Activated CD4-positive, alpha-beta T cell treated with anti-CD3 and anti-CD28 coated beads for 4 hours (primary cell): ENCODE data around the gene USB1.
A peak's percentile ranks its signal among the peaks of the same experiment; 100 is the strongest.
"Not testable (repeated sequence)": the region's sequence is repeated elsewhere in the genome, so short reads cannot be mapped to it uniquely, and the experiment has no call there.

Source experiments
- DNase-seq, 2 donors: peaks; one replicate each; pipeline ENCODE4 v3.0.0-alpha.2; 2020

Gene USB1

DNA sequence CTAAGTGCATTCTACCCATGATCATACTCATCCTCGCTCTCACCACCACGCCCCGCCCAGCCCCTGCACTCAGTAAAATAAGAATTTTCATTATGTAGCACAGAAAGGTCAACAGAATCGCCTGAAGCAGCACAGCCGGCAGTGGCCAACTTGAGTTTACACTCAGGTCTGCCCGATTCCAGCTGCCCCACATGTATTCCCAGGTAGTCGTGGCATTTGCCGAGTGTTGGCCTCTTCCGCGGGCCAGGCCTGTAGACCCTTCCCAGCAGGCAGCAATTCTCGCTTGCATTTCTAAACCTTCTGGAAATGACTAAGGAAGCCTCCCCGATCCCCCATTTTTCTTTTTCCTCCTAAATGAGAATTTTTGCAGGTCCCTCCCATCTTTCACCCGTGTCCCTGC lies 30.9 kb upstream of the USB1 start:
- no peak for DNase-seq

DNA sequence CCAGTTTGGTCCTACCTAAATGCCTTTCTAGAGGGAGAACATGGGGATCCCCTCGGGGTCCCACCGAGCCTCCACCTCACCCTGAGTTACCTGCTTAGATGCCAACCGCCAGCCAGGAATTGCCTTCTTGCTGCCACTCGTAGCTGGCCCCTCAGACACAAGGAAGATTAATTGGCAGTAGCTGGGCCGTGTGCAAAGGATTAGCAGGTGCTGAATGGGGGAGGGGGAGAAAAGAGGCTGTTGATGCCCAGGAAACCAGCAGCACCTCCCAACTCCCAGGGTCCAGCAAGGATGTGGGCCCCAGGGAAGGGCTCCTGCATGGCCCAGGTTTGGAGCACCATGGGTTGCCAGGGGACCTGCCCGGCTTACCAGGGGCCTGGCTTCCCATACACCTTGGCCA lies 30.2 kb upstream of the USB1 start, which contains the start of gene CNGB1:
Gene CNGB1, minus strand, starts transcription at position 159 of the 400 bp plus-strand sequence. CDS start 3,842 bp downstream, outside the sequence.
- DNase-seq: no peak

DNA sequence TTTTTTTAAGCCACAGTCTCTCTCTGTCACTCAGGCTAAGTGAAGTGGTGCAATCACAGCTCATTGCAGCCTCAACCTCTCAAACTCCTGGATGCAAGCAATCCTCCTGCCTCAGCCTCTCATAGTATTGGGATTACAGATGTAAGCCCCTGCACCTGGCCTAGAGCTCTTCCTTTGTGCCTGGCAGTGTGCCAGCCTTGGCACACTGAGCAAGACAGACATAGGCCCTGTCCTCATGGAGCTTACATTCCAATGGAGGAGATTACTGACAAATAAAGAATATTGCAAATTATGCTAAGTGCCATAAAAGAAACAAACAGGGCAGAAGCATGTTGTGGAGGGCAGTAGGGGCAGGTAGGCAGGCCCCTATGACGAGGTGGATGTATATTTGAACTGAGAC lies 29.4 kb upstream of the USB1 start:
- DNase-seq: no peak

DNA sequence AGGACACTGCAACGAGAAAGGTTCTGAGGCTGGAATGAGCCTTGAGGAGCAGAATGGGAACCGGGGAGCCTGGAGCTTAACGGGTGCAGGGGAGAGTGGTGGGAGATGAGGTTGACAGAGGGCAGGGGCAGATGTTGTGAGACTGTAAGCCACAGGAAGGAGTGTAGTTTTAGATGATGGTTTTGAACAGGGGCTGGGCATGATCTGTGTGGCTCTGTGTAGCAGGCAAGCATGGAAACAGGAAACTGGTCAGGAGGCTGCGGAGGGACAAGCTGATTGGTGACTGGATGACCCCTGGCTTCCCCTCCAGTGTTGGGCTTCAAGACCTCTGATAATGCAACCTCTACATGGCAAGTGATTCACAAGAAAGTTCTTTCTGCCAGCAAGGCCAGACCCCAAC lies 28.9 kb upstream of the USB1 start:
- no peak for DNase-seq

DNA sequence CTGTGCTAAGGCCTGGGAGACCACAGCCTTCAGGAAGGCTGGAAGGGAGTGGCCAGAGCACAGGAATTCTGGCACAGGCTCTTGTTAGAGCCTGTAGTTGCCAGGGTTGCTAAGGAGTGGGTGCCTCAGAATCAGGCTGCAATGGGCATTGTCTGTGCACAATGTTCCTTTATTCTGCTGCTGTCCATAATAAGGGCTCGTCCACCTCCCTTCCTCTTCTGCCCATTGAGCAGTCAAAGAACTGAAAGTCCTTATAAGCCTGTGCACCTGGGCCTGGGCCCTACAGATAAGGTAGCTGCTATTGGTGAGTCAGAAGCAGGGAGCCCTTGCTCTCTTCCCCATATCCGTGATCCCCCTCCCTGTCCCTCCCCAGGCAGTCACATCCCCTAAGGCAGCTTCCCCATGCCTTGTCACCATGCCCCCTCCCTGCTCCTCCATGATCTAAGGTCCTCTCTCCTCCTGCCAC lies 24.8 kb upstream of the USB1 start:
- no peak for DNase-seq

DNA sequence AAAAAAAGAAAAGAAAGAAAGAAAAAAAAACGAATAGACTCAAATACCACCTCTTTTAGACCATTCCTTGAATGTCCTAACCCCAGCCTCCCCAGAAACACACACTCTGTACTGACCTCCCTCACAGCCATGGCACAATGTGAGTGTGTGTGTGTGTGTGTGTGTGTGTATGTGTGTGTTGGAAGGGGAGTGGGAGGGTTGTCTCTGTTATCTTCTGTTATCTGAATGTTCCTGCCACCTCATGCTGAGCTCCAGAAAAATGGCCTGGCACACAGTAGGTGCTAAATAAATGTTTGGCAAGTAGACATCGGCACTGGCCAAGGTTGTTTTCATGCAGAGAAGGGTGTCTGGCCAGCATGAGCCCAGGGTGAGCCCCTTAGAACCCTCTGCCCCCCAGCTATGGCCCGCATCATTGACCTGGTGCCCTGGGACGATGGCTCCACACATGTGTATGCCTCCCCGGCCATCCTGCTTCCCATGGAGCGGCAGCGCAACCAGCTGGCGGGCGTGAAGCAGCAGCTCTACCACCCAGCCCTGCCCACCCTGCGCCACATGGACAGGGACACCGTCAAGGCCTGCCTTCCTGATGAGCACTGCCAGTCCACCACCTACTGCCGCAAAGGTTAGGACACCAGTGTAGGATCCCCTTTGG lies 23.7 kb upstream of the USB1 start:
- no peak for DNase-seq

DNA sequence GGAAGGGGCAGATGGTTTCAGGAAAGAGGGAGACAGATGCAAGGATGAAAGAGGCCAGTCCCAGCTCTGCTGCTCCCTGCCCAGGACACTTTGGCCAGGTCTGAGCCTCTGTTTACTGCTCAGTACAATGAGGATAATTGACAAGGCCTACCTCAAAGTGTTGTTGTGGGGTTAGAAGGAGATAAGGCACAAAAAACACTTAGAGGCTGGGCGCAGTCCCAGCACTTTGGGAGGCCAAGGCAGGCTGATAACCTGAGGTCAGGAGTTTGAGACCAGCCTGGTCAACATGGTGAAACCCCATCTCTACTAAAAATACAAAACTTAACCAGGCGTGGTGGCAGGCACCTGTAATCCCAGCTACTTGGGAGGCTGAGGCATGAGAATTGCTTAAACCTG lies 23.1 kb upstream of the USB1 start:
- DNase-seq: not testable (repeated sequence)

DNA sequence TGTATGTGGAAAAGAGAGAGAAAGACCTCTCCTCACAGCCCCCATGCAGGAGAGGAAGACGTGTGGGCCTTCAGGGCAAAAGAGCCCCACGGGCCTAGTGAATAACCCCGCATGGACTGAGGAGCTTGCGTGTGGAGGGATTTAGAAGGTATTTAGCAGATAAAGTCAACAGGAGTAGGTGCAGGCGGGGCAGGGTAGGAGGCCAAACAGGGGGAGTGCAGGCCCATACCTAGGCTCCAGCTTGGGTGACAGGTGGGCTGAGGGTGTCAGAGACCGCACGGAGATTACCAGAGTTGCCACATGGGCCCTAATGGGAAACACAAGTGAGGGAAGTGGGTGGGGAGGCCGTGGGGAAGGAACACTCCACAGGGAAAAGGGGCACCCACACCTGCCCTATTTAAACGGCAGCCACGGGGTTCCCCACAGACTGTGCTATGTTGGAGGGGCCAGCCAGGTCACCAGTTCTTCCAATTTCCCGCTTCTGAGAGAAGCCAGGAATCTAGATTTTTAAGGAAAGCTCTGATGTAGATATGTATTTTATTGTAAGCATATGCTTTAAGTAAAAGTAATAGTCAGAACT lies 22.1 kb upstream of the USB1 start:
- DNase-seq: no peak

DNA sequence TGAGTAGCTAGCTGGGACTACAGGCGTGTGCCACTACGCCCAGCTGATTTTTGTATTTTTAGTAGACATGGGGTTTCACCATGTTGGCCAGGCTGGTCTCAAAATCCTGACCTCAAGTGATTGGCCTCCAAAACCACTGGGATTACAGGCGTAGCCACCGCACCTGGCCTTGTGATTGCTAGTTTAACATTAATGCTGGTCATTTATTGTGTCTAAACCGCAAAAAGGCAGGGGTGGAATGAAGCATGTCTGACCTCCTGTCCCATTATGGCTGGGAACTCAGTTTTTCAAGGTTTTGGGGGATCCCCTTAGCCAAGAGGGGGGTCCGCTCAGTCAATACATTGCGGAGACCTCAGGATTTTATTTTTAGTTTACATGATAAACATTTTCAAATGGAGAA lies 19.6 kb upstream of the USB1 start:
- no peak for DNase-seq

DNA sequence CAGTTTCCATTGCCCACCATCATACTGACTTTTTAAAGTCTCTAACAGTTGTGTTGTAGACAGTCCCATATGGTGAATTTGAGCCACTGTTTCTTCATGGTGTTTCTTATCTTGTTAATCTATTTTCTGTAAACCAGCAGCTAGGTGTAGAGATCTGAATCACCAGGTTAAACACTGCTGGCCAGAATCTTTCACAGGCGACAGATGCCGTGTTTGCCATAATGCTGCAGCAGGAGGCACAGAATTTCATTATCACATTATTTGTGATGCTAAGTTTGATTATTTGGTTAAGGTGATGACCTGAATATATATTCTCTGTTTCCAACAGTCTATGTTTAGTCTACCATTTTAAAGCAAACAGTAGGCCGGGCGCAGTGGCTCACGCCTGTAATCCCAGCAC lies 18.8 kb upstream of the USB1 start:
- no peak for DNase-seq

DNA sequence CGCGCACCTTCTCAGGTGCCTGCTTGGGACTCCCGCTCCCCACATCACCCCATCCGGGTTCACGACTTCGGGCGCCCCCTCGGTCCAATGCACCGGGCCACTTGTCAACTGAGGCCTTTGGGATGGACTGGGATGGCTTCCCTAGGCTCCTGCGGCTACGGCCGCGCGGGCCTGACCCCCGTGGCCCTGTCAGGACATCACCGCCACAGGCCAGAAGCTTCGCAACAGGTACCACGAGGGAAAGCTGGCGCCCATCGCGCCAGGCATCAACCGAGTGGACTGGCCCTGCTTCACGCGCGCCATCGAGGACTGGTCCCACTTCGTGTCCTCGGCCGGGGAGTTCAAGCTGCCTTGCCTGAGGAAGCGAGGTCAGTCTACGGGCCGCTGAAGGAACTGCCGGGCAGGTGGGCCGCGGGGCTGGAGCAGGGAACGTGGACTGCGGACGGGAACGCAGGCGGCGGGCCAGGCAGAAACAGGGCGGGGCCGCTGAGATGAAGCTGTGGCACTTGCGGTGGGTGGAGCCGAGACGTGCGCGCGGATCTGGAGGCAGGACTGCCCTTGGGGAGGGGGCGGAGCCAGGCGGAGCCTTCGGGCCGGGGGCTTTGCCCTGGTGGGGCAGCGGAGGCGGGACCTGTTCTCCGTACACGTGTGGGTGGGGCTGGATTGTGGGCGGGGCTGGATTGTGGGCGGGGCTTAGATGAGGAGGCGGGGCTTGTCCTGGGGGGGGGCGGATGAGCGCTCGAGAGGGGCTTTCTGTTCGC lies 16.6 kb upstream of the USB1 start:
- peak; percentile 92 to 94 for DNase-seq

DNA sequence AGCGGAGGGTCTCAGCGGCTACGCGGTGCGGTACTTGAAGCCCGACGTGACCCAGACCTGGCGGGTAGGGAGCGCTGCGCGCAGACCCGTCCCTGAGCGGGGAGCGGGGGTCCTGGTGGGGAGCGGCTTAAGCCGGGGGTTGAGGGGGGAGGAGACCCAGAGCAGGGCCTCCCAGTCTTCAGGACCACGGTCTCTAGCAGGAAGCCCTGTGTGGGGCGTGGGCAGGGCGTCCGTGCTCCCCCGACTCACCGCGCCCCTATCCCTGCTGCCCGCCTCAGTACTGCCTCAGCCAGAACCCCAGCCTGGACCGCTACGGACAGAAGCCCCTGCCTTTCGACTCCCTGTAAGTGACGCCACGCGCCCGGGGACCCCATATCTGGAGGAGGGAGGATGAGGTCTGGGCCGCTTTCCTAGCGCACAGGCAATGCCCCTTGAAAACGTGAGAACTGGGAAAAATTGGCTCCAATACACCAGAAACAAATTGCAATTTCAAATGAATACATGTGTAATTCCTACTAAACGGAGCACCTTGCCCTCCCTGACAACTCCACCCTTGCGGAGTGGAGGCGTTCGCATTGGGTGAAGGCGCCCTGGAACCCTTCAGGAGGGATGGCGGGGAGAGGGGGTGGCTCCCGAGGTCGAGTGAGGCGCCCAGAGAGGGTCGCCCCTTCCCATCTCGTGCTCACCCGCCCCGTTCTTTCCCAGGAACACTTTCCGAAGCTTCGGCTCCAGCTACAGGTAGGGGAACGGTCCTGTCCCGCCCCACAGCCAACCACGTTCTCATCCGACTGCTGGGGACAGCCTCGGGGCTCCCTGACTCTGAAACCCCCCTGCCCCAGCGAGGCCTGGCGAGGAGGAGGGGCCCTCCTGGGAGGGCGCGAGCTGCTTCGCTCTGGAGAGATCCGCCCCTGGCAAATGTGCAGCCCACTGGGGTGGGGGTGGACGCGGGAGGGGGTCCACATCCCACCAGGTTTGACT lies 15.7 kb upstream of the USB1 start:
- no peak for DNase-seq

DNA sequence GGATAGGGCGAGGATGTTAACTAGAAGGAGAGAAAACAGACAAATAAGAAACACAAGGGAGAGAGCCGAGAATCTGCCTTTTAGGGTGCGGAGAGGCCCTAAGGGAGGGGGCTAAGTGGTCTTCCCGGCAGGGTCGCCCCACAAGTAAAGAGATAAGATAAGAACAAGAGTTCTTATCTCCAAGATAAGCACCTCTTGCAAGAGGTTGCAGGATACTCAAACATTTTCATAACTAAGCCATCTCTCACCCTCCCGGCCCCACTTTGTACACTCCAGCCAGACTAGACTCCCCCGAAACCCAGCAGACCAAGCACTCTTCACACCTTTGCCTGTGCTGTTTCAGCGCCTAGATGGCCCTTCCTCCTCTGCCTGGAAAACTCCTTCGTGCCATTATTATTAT lies 15.0 kb upstream of the USB1 start:
- no peak for DNase-seq

DNA sequence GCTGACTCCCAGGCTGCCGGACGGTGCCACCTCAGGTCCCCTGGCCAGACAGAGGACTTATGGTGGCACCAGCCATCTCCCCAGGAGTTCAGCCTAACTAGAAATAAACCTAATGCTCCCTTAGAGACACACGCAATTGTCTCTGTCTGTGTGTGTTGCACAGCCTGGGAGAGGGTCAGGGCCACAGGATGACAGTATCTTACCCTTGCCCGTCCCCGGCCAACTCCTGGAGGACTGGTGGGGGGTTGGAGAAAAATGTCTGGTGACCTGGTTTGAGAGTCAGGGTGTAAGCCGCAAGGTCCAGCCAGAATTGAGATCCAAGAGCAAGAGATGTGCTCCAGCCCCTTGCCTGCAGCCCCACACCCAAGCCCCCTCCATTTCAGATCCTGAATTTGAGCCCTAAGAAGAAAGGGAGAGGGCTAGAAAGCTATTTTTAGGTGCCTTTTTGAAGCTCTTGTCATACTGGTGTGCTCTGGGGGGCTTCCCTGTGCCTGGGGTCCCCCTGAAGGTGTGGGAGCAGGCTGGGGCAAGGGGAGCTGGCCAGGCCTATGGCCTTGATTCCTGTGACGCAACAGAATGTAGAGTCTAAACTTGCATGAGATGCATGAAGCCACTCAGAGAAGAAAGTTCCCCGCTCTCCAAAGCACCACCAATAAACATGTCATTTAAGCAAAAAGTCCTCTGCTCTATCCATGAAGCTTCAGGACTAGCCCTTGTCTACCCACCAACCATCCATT lies 13.6 kb upstream of the USB1 start:
- no peak for DNase-seq

DNA sequence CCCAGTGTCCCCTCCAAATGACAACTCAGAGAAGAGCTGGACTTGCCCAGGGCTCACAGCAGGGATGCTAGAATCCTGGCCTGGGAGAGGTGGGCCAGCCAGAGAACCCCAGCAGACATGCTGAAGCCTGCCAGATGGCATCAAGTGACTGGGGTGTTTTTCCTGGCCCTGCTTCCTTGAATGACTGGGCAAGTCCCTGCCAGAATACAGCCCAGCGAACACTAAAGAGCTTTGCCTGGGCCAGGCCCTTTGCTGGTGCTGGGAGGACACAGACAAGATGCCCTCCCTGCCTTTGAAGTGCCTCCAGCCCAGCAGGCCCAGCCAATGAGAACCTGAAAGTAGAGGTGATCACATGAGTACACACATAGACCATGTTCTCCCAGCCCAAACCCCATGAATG lies 12.3 kb upstream of the USB1 start:
- no peak for DNase-seq

DNA sequence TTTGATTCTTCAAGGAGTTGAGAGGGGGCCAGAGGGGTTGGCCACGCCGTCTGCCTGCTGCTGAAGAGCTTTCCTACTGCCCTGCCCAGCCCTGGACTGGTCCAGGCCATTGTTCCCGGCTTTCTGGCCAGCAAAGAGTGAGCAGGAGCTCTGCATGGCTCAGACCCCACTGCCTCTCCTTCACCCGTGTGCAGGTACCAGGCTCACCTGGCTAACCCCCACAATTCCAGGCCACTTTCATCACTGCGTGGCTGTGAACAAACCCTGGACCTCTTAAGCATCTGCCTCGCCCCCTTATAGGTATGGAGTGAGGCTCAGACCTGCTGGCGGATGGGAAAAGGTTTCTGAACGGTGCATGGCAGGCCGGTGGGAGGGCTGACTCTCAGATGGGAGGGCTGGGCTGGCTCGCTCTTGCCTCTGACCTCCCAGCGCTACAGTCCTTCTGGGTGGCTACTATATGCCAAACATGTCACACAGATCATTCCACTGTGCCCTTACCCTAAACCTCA lies 9.6 kb upstream of the USB1 start:
- no peak for DNase-seq

DNA sequence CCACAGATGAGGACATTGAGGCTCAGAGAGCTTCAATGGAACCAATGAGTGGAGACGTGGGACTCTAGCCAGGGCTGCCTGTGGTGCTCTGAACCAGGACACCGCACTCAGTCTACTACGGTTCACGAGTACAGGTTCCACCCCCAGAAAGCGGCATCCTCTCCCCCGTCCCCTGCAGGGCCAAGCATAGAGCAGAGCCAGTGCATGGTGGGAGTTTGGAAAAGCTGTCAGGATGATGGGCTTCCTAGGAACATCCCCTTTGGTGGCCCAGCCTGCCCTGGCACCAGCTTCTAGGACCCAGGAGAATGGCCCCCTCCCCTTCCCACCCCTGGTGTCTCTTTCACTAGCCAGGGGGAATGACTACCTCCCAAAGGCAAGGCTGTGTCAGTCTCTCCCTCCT lies 9.1 kb upstream of the USB1 start:
- no peak for DNase-seq

DNA sequence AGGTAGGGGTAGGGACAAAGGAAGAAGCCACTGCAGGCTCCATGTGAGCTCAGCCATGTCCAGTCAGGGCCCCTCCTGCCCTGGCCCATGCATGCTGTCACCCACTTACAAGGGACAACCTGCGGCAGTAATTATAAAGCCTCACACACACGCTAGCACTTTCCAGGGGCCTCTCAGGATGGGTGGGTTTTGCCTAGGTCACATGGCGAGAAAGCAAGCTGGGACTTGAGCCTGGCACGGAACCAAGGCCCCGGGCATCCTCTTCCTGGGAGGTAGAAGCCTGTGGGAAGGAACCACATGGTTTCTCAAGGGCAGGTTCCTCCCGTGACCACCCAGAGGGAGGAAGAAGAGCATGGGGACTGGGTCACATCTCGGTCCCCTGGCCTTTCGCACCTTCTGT lies 7.8 kb upstream of the USB1 start:
- DNase-seq: no peak

DNA sequence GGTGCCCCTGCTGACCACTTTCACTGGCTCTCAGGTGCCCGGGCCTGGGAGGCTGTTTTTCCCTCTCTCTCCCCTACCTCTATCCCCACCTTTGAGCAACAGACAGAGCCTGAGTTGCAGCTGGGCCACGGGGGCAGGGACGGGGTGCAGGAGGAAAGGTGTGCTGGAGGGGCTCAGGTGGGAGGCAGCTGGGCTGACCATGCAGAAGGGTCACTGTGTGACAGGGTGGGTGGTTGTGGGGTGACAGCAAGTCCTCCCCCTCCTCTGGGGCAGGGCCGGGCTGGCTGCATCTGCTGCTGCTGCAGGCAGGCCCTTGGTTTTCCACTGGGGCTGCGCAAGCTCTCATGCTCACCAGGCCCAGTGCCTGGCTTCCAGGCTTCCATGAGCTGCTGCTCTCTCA lies 7.3 kb upstream of the USB1 start:
- DNase-seq: no peak

DNA sequence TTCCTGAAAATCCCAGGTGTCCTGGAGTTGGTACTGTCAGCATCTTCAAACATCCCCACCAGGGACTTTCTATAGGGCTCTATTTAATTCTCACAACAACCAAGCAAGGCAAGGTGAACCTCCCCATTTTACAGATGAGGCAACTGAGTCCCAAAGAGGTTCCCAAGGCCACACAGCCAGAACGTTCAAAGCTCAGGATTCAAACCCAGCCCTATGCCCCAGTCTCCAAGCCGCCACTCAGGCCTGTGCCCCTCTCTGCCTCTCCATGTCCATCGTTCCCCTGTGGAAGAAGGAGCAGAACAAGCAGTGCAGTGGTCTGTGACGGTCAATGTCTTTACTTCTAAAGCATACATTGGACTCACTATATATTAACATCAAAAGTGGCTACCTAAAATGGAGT lies 6.8 kb upstream of the USB1 start:
- DNase-seq: no peak

DNA sequence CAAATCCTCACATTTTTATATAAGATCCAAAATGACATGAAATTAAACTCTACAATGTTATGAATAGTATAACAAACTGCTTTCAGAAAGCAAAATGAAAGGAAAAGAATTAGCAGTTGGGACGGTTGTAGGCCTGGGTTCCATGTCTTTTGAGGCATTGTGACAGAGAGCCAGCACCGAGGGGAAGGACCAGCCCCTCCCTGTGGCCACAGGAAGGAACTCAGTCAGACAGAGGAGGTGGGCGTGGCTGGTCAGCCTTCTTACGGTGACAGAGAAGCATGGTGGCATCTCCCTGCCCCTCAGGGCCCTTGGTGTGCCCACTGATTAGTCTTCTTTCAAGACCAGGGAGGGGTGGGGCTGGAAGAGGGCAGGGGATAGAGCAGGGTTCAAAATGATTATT lies 6.4 kb upstream of the USB1 start:
- peak; percentile 38 to 41 for DNase-seq
